Pancreas (tissue), 10 donors: ENCODE measurements around the gene CCDC97. TPM values are rescaled to one million over a fixed set of nuclear protein-coding genes. Genes with fewer than 3 reads are reported as not detected.

ENCODE experiments used
- ATAC-seq, 4 donors: fragments of 200-7000 bp; cut with Tn5 transposase; one replicate each; pipeline versions ENCODE4 v1.8.0 to v1.9.1; 2020; ENCODE audit warnings: mild to moderate bottlenecking in 4 of 4, moderate library complexity in 4 of 4
- DNase-seq, 6 donors: peaks; one replicate each; pipeline ENCODE4 v3.0.0-alpha.2; 2020
- FAIRE-seq: peaks from 2 replicates; lab custom pipeline; 2012; peaks lifted over from hg19 to GRCh38; lab: Jason Lieb, UNC
- H3K27ac ChIP-seq, 4 donors: fragments of 200-600 bp; sonication (generic); 1 replicate in 3 of 4; 2 replicates in 1 of 4; pipeline versions ENCODE4 v1.5.0 to v1.8.0; 2020
- H3K27me3 ChIP-seq, 4 donors: fragments of 200-600 bp; one replicate each; pipeline ENCODE4 v1.8.0; 2021
- H3K36me3 ChIP-seq, 3 donors: fragments of 200-600 bp; sonication (generic) in 1 of 3; one replicate each; pipeline versions ENCODE4 v1.5.0 to v1.8.0; 2020 to 2021
- H3K4me1 ChIP-seq, 3 donors: fragments of 200-600 bp; one replicate each; pipeline ENCODE4 v1.8.0; 2021
- H3K4me3 ChIP-seq, 4 donors: fragments of 200-600 bp; sonication (generic) in 2 of 4; one replicate each; pipeline versions ENCODE4 v1.5.0 to v1.8.0; 2020 to 2021
- H3K9me3 ChIP-seq, 4 donors: fragments of 200-600 bp; one replicate each; pipeline ENCODE4 v1.8.0; 2021
- WGBS, 2 donors: extraction: QIAGEN DNeasy Blood & Tissue Kit; methylation state at CpG; one replicate each; pipeline ENCODE4 v1.1.7; 2013; 5-methylcytosine and 5-hydroxymethylcytosine counted together
- intact Hi-C, 3 donors: fragments of 100-400 bp; cut with DNase I; formaldehyde crosslinking; loops; one replicate each; pipeline versions ENCODE4 v1.11.1 to v1.14.2; 2022
- polyA plus RNA-seq, 2 donors: library from polyadenylated mRNA; stranded (reverse); fragments of 200-250 nt; gene quantifications; one replicate each; pipeline ENCODE4 v1.2.3, GENCODE V29; 2013
- total RNA-seq, 6 donors: library from RNA; stranded (reverse); fragmentation: NEBNext Ultra II Directional in 4 of 6; extraction: Animal tissue kit (Norgen Biotek cat#: 25700) in 4 of 6; gene quantifications; one replicate each; pipeline versions ENCODE4 v1.2.1 to v1.2.4, GENCODE V29; 2021 to 2023
- TF ChIP-seq, protein P1 (sequence below), 4 donors: fragments of 200-600 bp; sonication (generic) in 3 of 4; IDR thresholded peaks; one replicate each; pipeline versions ENCODE4 v1.5.0 to v1.8.0; 2021; ENCODE audit warnings: antibody characterized with exemption in 4 of 4
- donor health status: healthy with polysubstance abuse.
- donor health status: DM: no; HTN: no; CAD: no; lungs with moderate emphysema.
- donor health status: DM: no; HTN: no; CAD: no.
- donor health status: control.
- donor health status: control.
- donor health status: Bipolar disorder and iron deficiency.
- donor health status: DM: yes; HTN: yes; CAD: no.
- donor health status: DM: no; HTN: no; CAD: no.
- donor health status: DM: no; HTN: no; CAD: no.
- donor health status: DM: yes; HTN: yes; CAD: no.

CCDC97 gene
- total and polyA plus RNA-seq, 8 donors, result 9.4 to 19.2 (median 12.6) TPM

- WGBS, 2 donors, result 4 to 8% methylated on average over 12 of the region's 12 CpGs
- peak; percentile 57 to 83 (median 75) for ATAC-seq
- peaks cover 11 to 13% (median 13%) of the 10 kb centered on the region in 3 donors for H3K4me1 ChIP-seq
- peak; percentile 68 to 96 (median 90) for DNase-seq
- peak overlapping the region in 3 of 4 donors; percentile 22 to 45 (median 37) for H3K27ac ChIP-seq
- H3K36me3 ChIP-seq, result no peaks in the 10 kb centered on the region
- H3K27me3 ChIP-seq, result no peaks in the 10 kb centered on the region
- H3K9me3 ChIP-seq, result no peaks in the 10 kb centered on the region
- intact Hi-C loops, result no loop called here
- TF ChIP-seq, protein P1, sequence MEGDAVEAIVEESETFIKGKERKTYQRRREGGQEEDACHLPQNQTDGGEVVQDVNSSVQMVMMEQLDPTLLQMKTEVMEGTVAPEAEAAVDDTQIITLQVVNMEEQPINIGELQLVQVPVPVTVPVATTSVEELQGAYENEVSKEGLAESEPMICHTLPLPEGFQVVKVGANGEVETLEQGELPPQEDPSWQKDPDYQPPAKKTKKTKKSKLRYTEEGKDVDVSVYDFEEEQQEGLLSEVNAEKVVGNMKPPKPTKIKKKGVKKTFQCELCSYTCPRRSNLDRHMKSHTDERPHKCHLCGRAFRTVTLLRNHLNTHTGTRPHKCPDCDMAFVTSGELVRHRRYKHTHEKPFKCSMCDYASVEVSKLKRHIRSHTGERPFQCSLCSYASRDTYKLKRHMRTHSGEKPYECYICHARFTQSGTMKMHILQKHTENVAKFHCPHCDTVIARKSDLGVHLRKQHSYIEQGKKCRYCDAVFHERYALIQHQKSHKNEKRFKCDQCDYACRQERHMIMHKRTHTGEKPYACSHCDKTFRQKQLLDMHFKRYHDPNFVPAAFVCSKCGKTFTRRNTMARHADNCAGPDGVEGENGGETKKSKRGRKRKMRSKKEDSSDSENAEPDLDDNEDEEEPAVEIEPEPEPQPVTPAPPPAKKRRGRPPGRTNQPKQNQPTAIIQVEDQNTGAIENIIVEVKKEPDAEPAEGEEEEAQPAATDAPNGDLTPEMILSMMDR (IDR thresholded peaks at IDR 0.05), result no peak
- H3K4me3 ChIP-seq, result no peak overlapping the region
- peak; percentile 39 for FAIRE-seq
Measured at GRCh38 chr19:41373993-41374392, 64.0 kb downstream of the CCDC97 start.

Other genes with a start within 250 kb of the CCDC97 start
- gene CYP2A13, start 221.7 kb upstream of the CCDC97 start, total RNA-seq, result not detected
- not detected for gene CYP2A13, start 221.7 kb upstream of the CCDC97 start, polyA plus RNA-seq
- gene CYP2F1, start 195.7 kb upstream of the CCDC97 start, total RNA-seq, result not detected
- not detected for gene CYP2F1, start 195.7 kb upstream of the CCDC97 start, polyA plus RNA-seq
- 1 to 10 TPM in 3 of 6 donors, under 1 TPM in 3; 0.09 to 2.6 (median 0.86) TPM for gene CYP2S1, start 117.0 kb upstream of the CCDC97 start, total RNA-seq
- under 1 TPM; 0.23 to 0.30 TPM for gene CYP2S1, start 117.0 kb upstream of the CCDC97 start, polyA plus RNA-seq
- gene AXL, start 90.9 kb upstream of the CCDC97 start, total RNA-seq, result 10 to 100 TPM in 1 of 6 donors, 1 to 10 TPM in 5; 1.2 to 16.6 (median 5.2) TPM
- 1 to 10 TPM; 2.4 to 2.8 TPM for gene AXL, start 90.9 kb upstream of the CCDC97 start, polyA plus RNA-seq
- gene HNRNPUL1, start 45.8 kb upstream of the CCDC97 start, total RNA-seq, result 100 to 1,000 TPM in 1 of 6 donors, 10 to 100 TPM in 5; 74.0 to 101 (median 83.8) TPM
- 10 to 100 TPM; 49.2 to 63.1 TPM for gene HNRNPUL1, start 45.8 kb upstream of the CCDC97 start, polyA plus RNA-seq
- 10 to 100 TPM in 2 of 6 donors, 1 to 10 TPM in 4; 3.3 to 32.3 (median 6.9) TPM for gene TGFB1, start 43.8 kb downstream of the CCDC97 start, total RNA-seq
- gene TGFB1, start 43.8 kb downstream of the CCDC97 start, polyA plus RNA-seq, result 1 to 10 TPM; 4.0 to 6.0 TPM
- 1 to 10 TPM; 1.5 to 5.7 (median 2.2) TPM for gene B9D2, start 54.0 kb downstream of the CCDC97 start, total RNA-seq
- gene B9D2, start 54.0 kb downstream of the CCDC97 start, polyA plus RNA-seq, result 1 to 10 TPM; 4.5 to 7.5 TPM
- 1 to 10 TPM; 3.8 to 5.9 (median 4.8) TPM for gene TMEM91, start 66.4 kb downstream of the CCDC97 start, total RNA-seq
- 10 to 100 TPM; 24.8 to 33.0 TPM for gene TMEM91, start 66.4 kb downstream of the CCDC97 start, polyA plus RNA-seq
- gene EXOSC5, start 87.2 kb downstream of the CCDC97 start, total RNA-seq, result 10 to 100 TPM; 10.7 to 33.7 (median 14.4) TPM
- 10 to 100 TPM; 14.3 to 15.3 TPM for gene EXOSC5, start 87.2 kb downstream of the CCDC97 start, polyA plus RNA-seq
- 10 to 100 TPM in 5 of 6 donors, 1 to 10 TPM in 1; 9.3 to 29.3 (median 18.6) TPM for gene BCKDHA, start 87.6 kb downstream of the CCDC97 start, total RNA-seq
- 10 to 100 TPM; 23.6 to 34.2 TPM for gene BCKDHA, start 87.6 kb downstream of the CCDC97 start, polyA plus RNA-seq
- 1 to 10 TPM in 4 of 6 donors, under 1 TPM in 2; 0.41 to 3.2 (median 1.2) TPM for gene B3GNT8, start 117.2 kb downstream of the CCDC97 start, total RNA-seq
- gene B3GNT8, start 117.2 kb downstream of the CCDC97 start, polyA plus RNA-seq, result 1 to 10 TPM; 3.1 to 4.5 TPM
- 10 to 100 TPM; 16.2 to 25.5 (median 24.7) TPM for gene DMAC2, start 129.7 kb downstream of the CCDC97 start, total RNA-seq
- gene DMAC2, start 129.7 kb downstream of the CCDC97 start, polyA plus RNA-seq, result 10 to 100 TPM; 19.0 to 23.6 TPM
- gene ERICH4, start 133.0 kb downstream of the CCDC97 start, total RNA-seq, result not detected
- gene ERICH4, start 133.0 kb downstream of the CCDC97 start, polyA plus RNA-seq, result not detected